Glomerular endothelial cell (primary cell): ENCODE data around the gene PADI2. TPM values are rescaled to one million over a fixed set of nuclear protein-coding genes. Genes with fewer than 3 reads are reported as not detected.

Source experiments
- DNase-seq: peaks from one replicate; pipeline ENCODE4 v3.0.0-alpha.2; 2011; ENCODE audit warnings: low read depth, low spot score; ENCODE audit errors: extremely low read depth
- total RNA-seq: library from RNA; depleted of rRNA; stranded (reverse); fragments of >200 nt; gene quantifications from 2 replicates; pipeline ENCODE4 v1.2.3, GENCODE V29; 2015

The PADI2 gene
- 0.18 and 1.3 TPM in 2 replicates for total RNA-seq

DNA sequence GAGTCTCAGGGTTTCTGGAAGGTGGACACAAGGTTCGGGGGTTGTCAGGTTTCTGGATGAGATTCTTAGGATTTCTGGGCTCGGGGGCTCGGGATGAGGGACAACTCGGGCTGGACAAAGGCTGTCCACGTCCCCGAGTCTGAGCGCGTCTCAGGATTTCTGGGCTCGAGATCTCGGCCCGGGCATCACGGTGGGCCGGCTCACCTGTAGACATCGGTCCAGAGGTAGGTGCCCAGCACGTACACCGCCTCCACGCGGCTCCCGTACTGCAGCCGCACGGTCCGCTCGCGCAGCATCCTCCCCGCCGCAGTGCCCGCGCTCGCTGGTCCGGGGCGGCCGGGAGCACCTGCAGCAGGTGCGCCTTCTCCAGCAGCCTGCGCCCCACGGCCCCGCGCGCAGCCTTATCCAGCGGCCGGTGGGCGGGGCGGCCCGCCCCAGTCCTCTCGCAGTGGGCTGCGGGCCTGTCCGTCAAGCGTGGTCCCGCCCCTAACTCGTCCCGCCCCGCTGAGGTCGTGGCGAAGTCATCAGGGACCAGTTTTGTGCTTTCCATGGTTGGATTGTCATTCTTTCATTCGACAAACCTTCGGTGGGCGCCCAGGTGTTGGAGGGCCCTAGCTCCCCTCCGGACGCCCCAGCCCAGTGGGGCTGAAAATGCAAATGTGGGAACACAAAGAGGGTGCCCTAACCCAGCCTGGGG lies at the start of gene PADI2:
Gene PADI2, minus strand, starts transcription at position 376 of the 697 bp plus-strand sequence. Its CDS starts 80 bp downstream, at position 296.
- no peak for DNase-seq

DNA sequence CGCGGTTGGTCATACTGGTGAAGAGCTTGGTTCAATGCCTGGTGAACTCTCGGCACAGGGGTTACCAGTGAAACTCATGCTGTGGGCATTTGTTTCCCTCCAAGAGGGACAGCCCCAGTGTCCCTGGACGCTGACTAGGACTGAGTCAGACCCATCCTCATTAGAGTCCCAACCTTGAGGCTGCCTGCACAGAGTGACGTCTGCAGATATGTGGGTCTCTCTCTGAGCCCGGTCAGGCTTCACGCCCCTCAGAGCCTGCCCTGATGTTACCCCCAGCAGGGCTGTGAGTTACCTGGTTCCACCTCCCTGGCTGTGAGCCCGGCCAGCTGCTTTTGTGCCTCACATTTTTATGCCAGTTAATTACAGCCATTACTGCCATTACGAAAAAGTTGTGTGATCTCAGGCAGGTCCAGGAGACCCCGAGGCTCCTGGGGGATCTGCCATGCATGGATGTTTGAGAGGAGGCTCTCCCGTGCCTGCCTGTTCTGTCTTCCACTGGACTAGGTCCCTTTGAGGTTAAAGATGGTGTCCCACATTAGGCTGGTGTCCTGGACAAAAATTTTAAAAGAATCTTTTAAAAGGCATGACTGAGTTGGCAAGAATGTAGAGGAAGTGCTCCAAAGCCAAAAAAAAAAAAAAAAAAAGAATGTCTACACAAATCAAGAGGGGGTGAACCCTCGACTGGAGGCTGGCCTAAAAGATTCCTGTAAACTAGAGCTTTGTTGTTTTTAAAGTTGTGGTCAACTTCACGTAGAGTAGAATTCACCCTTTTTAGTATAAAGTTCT lies 49.0 kb upstream of the PADI2 start:
- no peak for DNase-seq

DNA sequence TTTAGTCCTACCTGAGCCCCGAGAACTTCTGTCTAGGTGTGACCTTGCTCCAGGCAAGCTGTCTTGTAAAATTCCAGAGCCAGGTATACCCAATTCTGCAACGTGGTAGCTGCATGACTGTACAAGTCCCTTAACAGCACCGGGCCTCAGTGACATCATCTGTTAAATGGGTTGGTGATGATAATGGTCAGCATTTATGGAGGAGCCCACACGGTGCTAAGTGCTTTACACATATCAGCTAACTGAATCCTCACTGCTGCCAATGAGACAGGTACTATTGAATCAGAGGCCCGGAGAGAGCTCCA lies 48.5 kb upstream of the PADI2 start:
- DNase-seq = no peak

DNA sequence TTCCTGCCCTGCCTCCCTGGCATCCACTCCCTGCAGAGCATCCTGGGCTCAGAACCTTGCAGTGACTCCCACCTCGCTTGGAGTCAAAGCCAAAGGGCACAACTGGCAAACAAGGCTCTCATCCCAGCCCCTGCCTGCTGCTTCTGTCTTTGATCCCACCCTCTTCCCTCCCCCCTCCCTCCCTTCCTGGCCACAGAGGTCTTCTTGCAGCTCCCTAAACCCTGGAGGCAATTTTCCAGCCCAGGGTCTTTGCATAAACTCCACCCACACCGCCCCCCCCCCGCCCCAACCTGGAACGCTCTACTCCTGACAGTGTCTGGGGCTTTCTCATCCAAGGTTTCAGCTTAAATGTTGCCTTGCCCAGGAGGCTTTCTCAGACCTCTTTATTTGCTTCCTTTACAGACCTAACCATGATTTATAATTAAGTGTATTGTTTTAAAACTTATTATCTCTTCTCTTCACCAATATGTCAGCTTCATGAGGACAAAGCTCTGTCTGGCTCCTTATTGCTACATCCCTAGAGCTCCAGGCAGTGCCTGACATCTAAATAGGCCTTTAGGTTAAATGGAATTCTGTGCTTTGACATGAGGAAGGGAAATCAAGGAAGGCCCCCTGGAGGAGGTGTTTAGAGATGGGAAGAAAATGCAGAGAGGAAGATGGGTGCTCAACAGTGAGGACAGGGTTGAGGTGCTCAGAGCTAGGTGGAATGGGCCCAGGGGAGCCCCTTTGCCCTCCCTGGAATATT lies 48.0 kb upstream of the PADI2 start:
- no peak for DNase-seq

DNA sequence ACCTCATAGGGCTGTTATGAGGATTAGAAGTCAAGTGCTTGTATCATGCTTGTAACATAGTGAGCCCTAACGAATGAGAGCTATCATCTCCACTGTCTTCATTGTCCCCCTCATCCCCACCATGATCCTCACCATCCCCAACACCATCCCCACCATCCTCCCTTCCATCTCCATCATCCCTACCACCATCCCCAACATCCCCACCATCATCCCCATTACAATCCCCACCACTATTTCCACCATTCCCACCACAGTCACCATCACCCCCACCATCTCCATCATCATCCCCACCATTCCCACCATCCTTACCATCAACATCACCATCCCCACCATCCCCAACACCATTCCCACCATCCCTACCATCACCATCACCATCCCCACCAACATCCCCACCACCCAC lies 46.6 kb upstream of the PADI2 start:
- DNase-seq = no peak

DNA sequence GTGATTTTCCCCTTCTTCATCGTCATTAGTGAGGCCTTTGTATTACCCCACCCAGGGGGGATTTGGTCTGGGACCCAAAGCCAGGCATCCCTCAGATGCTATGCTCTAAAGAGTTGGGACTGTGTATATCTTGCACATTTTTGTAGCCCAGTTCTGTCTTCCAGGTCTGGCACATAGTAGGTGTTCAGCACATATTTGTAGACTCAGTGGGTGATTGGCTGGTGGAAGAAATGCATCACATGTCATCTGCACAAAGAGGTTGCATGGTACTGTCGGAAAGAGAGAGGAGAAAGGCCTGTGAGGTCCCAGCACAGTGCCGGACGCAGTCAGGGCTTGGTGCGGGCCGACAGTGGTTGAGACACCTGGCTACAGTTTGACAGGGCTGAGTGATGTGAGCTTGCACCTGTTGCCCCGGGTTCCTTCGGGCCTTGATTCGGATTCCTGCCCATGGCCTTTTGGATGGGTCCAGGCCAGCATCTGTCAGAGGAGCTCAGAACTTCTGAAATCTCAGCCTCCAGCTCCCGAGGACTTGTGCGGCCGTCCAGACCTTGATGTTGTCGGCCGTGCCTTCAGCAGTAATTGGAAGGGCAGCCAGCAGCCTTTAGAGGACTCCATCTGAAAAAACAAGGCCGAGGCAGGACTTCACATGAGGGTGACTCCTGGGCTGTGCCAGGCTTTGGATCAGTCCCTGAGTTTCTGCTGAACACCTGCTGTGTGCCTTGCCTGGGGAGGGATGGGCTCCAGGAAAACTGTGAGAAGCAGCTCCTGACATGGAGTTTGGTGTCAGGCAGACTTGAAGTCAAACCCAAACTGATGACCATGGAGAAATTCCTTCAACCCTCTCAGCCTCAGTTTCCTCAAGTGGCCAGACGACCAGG lies 44.8 kb upstream of the PADI2 start:
- DNase-seq = no peak

DNA sequence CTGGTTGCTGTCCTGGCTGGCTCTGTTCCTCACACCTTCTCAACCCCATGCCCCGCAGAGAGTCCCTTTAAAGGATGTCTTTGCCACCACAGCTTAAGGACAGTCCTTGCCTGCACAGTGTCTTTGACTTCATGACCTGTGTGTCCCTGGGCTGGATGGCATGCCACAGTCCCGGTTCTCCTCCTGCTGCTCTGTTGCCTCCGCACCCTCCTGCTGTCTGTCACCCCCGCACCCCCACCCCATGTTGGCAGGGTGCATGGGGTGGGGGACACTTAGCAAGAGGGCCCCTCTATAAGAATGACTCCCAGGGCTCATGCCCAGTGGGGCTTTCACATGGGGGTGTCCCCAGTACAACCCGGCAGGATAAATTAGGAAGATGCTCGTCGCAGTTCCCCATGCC lies 44.1 kb upstream of the PADI2 start:
- DNase-seq = no peak

DNA sequence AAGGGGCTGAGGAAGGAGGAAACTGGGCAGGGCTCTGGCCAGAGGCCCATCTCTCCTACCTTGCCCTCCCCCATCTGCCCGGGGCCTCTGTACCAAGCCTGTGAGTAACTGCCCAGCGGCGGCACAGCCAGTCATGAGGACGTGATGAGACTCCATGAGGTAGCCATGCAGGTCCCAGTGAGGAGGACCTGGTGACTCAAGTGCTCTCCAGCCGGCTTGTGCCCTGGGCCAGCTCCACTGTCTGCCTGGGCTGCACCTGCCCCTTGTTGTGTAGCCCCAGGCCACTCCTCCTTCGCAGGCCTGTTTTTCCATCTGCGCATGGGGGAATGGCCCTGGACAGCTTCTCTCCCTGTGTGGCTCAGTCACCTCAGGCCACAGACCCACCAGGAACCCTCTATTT lies 43.7 kb upstream of the PADI2 start:
- DNase-seq = no peak

DNA sequence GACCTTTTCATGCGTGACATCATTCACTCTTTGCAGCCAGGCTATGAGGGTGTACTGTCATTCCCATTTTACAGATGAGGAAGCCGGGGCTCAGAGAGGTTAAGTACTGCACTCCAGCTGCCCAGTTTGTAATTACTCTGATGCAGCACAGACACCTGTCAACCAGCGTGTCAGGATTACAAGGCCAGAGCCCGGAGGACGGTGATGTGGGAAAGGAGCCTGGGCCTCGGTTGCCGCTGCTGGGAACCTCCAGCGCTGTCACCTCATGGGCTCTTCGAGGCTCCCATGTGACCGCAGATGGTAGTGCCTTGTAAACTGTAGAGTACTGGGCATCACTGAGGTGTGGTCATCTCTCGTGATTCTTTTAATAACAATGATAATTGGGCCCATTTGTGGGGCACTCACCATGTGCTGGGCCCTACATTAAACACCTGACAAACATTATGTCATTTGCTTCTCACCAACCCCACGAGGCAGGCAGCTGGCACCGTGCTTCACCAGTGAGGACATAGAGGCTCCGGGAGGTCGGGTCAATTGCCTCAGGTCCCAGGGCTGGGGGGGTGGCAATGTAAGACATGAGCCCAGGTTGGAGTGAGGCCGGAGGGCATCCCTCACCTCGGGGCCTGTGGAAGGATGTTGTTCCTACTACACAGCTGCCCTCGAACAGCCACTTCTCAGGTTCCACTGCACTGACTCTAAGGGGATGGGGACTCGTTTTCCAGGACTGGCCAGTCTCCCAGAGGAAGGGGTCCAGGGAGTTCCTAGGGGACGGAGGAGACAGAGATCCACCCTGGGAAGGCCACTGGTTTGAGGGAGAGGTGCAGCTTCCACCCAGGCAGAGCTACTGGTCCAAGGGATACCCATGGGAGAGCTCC lies 42.9 kb upstream of the PADI2 start:
- DNase-seq = no peak

DNA sequence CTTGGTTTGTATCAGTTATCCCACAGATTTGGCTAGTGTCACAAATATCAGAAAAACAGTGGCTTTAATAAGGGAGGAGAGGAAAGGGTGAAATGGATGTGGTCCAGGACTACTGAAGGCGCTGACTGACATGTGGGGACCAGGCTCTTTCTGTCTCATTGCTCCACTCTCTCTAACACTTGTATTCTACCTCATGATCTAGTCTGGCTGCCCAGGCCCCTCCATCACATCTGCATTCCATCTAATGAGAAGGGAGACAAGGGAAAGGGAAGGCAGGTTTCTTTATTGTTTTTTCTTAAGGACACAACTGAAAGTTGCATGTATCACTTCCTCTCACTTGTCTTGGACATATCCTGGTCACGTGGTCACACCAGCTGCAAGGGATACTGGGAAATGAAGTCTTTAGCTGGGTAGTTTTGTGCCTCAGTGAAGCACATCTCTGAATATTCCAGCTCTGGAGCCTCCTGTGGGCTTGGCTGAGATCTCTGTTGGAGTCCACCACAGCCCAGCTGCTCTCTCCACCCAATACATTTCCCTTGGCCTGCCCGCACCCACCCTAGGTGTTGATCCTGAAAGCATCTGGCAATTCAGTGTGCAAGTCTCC lies 42.0 kb upstream of the PADI2 start:
- DNase-seq = no peak

DNA sequence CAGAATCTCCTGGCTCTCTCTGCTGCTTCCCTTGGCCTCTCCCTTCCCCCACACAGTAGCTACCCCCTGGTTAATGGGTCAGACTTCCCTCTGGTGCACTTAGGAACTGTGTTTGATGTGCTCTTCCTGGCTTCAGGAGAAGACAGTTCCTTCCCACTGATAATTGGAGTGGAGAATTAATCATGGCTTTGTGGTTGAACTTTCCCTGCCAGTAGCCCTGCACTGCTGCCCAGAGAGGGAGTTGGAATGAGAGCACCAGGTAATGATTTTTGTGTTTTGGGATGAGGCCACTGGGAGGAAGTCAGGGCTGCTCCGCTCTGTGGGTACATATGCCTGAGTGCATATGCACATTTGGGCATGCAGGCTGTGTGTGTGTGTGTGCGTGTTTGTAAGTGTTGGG lies 39.7 kb upstream of the PADI2 start:
- DNase-seq = no peak

DNA sequence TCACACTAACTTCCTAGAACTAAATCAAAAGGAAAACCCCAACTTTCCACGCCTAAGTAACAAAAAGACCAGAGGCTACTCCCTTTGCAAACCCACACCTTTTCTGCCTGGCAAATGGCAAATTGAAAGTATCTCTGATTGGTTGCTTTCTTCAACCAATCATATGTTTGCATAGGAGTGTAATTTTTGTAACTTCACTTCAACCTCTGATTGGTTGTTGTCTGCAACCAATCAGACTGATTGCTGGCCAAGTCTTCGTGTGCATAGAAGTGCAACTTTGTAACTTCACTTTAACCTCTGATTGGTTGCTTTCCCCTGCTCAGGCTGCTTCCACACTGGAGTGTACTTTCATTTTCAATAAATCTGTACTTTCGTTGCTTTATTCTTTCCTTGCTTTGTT lies 36.9 kb upstream of the PADI2 start:
- DNase-seq = no peak

DNA sequence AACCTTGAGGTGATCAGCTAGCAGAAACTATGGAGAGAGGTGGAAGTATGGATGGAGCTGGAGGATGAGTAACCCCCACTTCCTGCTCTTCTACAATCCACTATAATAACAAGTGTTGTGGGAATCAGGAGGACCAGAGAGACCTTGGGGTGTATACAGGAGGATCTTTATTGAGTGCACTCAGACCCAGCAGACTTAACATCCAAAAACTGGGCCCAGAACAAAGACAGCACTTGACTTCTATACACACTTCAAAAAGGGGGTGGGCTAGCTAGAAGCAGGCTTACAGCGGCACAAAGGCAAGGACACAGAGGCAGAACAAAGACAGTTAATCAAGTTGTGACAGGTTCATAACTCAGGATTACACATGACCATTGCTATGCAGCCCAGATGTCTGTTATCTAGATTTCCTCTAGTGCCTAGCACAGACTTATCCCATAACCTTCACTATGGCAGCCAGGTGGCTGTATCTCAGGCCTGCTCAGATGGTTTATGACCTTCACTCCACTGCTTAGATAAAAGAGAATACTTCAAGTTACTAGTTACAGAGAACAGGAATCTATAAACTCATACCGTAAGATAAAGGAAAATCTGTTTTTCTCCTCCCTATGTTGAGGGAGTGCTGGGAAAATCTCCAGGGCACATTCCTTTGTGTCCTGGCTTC lies 36.1 kb upstream of the PADI2 start:
- DNase-seq = no peak

DNA sequence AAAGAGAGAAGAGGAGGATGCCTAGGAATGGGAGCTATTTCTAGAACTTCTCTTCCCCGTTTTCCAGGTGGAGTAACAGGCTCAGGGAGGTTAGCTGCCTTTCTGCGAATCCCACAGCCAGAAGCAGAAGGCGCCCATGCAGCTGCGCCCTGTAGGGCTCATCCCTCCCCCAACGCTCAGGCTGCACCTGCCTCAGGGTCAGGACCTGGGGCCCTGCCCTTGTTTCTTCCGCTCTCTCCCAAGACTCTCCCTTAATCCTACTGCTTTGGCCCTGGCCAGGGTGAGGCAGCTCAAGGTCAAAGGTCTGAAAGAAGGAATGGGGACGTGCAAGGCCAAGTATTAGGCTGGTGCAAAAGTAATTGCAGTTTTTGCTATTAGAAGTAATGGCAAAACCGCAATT lies 30.5 kb upstream of the PADI2 start:
- no peak for DNase-seq

DNA sequence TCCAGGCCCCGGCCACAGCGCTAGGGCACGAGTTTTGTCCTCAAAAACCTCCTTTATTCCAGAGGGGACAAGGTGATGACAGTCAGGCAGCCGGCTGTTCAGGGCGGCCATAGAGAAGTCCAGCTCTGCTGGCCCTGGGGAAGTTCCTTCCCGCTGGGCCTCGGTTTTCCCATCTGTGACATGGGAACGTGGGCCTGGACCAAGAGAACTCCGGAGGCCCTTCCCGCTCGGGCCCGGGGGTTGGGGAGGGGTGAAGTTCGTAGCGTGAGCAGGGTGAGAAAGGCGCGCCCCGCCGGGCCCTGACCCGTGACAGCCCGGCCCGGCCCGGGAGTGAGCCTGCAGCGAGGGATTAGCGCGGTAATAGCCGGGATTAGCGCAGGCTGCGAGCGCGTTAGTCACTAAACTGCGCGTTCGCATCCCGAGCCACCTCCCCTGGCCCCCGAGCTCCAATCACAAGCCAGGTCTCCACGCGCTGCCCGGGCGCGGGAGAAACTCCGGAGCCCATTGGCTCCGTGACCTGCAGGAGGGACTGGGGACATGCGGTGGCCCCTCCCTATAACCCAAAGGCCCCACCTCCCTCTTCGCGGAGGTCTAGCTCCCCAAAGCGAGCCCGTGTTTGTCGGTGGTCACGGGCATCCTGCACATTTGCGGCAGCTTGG lies 29.8 kb upstream of the PADI2 start:
- no peak for DNase-seq

DNA sequence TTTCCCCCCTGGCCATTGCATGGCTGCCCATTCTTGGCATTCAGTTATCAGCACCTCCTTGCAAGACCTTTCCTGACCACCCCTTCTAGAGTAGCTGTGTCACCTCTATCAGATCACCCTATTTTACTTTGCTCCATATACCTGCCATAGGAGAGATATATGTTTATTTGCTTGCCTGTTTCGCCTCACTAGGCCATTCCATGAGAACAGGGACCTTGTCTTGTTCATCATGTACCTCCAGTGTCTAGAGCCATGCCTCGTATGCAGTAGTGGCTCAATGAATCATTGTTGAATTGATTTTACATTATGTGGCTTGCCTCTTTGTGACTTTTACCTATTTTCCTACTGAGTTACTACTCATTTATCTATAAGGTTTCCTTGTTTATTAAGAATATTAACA lies 26.4 kb upstream of the PADI2 start:
- DNase-seq = no peak

DNA sequence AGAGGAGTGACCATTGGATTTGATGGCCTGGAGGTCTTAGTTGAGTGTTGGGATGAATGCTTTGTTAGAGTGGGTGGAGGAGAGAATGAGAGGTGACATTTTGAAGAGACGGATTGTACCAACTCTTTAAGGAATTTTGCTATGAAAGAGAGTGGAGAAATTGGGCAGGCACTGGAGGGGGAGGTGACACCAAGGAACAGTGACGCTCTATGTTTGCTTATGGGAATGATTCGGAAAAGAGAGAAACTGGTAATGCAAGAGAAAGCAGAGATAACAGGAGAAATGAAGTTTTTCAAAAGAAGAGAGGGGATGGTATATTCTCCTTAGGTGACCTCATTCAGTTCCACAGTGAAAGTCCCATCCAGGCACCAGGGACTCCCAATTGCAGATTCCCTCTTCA lies 24.5 kb upstream of the PADI2 start:
- DNase-seq = no peak

DNA sequence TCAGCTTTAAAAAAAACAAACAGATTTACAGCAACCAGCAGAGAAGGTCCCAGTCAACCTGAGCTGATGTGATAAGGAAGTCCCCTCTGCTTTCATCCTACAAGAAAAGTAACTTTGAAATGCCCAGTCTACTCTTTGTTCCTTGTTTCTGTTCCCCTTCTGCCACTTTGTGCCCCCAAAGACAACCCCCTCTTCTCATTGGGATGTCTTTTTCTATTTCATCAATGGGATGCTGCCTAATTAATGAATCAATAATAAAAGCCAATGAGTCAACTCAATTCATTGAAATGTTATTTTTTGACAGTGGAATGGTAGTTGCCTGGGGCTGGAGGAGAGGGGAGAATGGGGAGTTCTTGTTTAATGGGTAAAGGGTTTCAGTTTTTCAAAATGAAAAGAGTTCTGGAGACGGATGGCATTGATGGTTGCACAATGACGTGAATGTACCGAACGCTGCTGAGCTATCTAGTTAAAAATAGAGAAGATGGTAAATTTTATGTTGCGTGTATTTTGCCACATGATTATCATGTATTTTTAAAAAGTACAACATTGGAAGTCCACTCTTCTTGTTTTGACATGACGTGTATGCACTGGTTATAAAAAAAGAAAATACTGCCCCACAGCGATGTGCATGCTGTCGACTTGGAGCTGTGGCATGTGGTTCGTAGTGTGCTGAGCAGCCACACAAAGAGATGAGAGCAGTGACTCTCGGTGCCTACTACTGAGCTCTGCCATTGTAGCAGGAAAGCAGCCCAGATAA lies 22.4 kb upstream of the PADI2 start:
- no peak for DNase-seq
